Ecto neural progenitor cell (in vitro differentiated cells): Measurements from ENCODE around the gene YBX3.

Source experiments
- DNase-seq: peaks from one replicate; pipeline ENCODE4 v3.0.0-alpha.2; 2018; ENCODE audit warnings: low spot score

Gene YBX3

DNA sequence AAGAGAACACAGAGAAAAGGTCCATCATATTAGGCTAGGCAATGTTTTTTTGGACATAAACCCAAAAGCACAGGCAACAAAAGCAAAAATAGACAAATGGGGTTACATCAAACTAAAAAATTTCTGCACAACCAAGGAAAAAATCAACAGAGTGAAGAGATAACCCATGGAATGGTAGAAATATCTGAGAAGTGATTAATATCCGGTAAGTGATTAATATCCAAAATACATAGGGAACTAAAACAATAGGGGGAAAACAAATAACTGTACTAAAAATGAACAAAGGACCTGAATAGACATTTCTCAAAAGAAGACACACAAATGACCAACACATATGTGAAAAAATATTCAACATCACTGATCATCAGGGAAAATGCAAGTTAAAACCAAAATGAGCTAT is 53.6 kb downstream of the YBX3 start:
- DNase-seq: no peak

GRCh38 chr12:10668526-10668925 is 54.6 kb downstream of the YBX3 start:
- no peak for DNase-seq

GRCh38 chr12:10667581-10667980 is 55.5 kb downstream of the YBX3 start:
- no peak for DNase-seq

GRCh38 chr12:10664499-10664898 is 58.6 kb downstream of the YBX3 start:
- DNase-seq: no peak

DNA sequence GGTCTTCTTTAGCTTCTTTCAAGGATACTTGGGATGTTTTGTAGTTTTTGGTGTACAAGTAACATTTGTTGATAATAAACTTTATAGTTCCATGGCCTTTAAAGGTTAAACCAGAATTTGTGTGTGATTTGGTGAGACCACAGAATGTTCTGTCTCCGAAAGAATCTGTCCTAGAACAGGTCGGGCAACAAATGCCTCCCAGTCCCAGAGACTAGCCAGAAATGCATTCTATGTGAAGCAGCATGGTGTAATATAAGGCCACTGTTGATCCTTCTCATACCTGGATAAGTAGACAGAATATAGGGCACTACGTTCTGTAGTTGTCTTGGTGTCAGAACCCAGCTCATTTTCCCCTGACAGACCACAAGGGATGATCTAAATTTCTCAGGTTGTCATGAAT is 59.3 kb downstream of the YBX3 start:
- DNase-seq: no peak

GRCh38 chr12:10661338-10661737 is 61.8 kb downstream of the YBX3 start:
- no peak for DNase-seq

DNA sequence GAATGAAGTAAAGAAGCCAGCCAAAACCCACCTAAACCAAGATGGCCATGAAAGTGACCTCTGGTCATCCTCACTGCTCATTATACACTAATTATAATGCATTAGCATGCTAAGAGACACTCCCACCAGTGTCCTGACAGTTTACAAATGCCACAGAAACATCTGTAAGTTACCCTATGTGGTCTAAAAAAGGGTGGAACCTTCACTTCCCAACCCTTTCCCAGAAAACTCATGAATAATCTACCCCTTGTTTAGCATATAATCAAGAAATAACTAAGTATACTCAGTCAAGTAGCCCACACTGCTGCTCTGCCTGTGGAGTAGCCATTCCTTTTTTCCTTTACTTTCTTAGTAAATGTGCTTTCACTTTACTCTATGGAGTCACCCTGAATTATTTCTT is 69.1 kb downstream of the YBX3 start:
- DNase-seq: no peak

GRCh38 chr12:10652192-10652591 is 70.9 kb downstream of the YBX3 start:
- no peak for DNase-seq
